Activated CD4-positive, alpha-beta T cell treated with anti-CD3 and anti-CD28 coated beads, Interleukin-10, Interleukin-2, amounts not matched to agents 100 ng/mL and 50 ng/mL, durations not matched to agents 16 hours and 8 hours (primary cell): ENCODE data around the gene PRAMEF12.
"Not testable (repeated sequence)": the region's sequence is repeated elsewhere in the genome, so short reads cannot be mapped to it uniquely, and the experiment has no call there.

ENCODE experiments used
- DNase-seq: peaks from one replicate; pipeline ENCODE4 v3.0.0-alpha.2; 2020

The PRAMEF12 gene

DNA sequence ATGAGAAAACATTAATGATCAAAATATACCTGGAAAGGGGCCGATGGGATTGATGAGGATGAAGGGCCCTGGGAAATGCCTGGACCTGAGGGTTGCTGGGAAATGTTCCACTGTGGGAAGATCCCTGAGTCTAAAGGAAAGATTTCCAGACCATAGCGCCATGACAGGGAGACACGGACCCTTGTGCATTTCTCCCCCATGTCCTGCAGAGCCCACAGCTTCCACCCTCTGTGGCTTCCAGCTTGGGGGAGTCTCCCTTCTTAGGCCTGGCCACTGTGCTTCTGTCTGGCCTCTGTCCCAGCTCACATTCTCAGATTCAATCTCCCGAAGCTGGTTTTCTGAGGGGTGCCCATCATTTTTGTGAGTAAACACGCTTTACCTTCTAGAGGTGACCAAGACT lies 1.0 kb upstream of the PRAMEF12 start:
- no peak for DNase-seq

DNA sequence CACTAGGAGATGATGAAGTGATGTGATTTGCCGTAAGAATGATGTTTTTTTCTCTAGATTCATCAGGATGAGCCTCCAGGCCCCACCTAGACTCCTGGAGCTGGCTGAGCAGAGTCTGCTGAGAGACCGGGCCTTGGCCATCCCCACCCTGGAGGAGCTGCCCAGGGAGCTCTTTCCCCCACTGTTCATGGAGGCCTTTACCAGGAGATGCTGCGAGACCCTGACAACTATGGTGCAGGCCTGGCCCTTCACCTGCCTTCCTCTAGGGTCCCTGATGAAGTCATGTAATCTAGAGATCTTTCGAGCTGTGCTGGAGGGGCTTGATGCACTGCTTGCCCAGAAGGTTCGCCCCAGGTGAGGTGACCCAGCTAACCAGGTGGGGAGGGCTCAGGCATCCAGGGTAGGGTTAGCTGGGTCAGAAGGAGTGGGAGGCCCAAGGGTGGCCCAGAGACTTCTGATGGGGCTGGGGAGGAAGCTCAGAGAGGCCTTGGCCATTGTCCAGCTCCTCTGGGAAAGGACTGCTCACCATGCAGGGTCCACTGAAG lies 1.3 kb downstream of the PRAMEF12 start:
- DNase-seq = no peak

DNA sequence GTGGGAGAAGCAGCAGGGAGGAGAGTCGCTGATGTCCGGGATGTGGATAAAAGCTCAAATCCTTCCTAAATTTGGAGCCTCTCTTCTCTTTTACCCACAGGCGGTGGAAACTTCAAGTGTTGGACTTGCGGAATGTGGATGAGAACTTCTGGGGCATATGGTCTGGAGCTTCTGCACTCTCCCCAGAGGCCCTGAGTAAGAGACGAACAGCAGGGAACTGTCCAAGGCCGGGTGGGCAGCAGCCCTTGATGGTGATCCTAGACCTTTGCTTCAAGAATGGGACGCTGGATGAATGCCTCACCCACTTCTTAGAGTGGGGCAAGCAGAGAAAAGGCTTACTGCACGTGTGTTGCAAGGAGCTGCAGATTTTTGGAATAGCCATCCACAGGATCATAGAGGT lies 1.9 kb downstream of the PRAMEF12 start:
- DNase-seq = no peak

DNA sequence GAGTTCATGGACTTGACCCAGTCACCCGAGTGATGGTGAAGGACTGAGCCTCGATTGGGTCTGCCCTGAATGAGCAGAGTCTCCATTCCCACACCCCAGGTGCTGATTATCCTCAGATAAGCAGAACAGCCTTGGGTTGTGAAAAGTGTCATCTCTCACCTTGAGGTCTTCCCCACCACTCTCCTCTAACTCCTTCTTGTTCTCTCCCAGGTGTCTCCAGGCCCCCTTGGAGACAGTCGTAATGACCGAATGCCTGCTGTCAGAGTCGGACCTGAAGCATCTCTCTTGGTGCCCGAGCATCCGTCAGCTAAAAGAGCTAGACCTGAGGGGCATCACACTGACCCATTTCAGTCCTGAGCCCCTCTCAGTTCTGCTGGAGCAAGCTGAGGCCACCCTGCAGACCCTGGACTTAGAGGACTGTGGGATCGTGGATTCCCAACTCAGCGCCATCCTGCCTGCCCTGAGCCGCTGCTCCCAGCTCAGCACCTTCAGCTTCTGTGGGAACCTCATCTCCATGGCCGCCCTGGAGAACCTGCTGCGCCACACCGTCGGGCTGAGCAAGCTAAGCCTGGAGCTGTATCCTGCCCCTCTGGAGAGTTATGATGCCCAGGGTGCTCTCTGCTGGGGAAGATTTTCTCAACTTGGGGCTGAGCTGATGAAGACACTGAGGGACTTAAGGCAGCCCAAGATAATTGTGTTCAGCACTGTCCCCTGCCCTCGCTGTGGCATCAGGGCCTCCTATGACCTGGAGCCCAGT lies 3.4 kb downstream of the PRAMEF12 start:
- DNase-seq = no peak

DNA sequence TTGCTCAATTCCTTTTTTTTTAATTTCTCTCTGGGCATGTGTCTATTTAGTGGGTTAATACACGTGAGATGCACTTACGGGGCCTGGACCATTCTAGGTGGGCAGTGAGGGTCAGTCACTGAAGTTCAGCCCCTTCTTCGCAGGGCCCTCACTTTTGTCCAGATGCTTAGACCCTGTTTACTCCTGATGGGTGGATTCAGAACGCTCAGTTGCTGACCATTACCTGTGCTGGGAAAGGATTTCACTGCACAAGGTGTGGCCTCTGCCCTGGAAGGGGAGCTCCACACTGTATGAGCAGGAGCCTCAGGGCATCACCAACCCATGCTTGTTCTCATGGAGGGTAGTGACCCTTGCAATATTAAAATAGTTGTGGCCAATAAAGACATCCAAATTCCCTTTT lies 4.5 kb downstream of the PRAMEF12 start:
- no peak for DNase-seq

DNA sequence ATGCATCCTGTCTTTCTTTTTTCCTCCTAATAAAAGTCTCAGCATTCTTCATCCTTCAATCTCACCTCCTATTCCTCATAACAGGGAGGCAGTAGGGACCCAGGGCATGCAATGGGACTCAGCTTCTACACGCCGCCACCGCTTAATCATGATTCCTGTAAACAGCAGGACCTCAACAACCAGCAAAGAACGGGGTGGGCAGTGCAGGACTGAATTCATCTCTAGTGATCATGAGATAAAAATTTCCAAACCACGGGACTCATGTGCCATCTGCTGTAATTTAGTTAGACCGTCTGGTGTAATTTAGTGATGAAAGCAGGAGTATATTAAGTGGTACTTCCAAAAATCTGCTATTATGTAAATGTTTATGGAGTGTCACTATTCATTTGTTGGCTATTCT lies 5.4 kb downstream of the PRAMEF12 start:
- no peak for DNase-seq

DNA sequence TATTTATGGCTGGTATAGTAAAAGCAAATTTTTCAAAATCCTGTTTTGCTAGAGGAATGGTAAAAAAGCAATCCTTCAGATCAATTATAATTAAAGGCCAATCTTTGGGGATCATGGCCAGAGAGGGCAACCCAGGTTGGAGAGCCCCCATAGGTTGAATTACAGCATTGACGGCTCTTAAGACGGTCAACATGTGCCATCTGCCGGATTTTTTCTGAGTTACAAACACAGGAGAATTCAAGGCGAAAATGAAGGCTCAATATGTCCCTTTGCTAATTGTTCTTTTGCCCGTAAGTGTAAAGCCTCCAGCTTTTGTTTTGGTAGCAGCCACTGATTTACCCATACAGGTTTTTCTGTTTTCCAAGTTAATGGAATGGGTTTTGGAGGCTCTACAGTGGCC lies 8.0 kb downstream of the PRAMEF12 start:
- not testable (repeated sequence) for DNase-seq

DNA sequence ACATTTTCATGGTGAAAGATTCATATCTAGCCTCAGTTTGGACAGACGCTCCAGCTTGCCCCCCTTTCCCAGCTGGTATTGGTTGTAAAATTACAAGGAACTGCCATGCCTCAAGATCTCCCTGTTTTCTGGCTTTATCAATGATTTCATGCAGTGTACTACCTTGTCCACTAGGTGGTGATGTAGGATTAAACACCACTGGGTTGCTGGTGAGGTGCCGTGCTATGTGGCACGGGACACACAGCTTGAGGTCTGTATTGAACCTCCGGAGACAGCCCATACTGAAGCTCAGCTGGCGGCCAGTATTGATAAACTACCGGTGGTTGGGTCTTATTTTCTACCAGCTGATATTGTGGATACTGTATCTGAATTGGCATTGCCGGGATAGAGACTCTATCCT lies 10.2 kb downstream of the PRAMEF12 start:
- peak; percentile 37 for DNase-seq

DNA sequence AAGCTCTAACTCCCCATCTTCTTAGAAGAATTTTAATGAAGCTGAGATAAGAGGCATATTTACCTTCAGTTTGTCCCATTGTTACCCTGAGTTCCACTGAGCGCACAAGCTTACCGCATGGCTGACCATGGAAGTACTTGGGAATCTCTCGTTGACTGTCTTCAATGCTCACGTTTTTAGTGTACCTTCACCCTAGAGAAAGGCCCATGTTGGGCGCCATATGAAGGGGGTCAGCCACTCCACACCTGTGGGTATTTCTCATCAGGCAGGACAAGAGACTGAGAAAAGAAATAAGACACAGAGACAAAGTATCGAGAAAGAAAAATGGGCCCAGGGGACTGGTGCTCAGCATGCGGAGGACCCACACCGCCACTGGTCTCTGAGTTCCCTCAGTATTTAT lies 11.2 kb downstream of the PRAMEF12 start:
- DNase-seq = not testable (repeated sequence)

DNA sequence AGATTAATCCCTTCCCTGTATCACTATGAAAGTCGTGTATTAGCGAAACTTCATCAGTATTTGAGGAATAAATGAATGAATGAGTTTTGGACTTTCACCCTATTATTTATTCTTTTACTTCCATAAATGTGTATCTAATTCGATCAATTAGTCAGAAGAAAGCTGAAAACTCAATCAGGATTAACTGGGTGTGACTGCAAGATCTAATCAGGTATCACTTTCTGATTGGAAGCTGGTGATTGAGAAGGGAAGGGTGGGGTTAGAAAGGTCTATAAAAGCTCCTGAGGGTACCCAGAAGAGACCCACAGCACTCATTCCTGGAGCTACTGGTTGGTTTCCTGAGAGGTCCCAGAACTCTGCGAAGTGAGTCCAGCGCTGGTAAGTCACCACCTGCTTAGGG lies 17.6 kb downstream of the PRAMEF12 start, which contains the start of gene PRAMEF1:
Gene PRAMEF1 (plus strand): TSS at position 301 of the 400 bp plus-strand sequence. CDS start 1,831 bp downstream, outside the sequence.
- not testable (repeated sequence) for DNase-seq

DNA sequence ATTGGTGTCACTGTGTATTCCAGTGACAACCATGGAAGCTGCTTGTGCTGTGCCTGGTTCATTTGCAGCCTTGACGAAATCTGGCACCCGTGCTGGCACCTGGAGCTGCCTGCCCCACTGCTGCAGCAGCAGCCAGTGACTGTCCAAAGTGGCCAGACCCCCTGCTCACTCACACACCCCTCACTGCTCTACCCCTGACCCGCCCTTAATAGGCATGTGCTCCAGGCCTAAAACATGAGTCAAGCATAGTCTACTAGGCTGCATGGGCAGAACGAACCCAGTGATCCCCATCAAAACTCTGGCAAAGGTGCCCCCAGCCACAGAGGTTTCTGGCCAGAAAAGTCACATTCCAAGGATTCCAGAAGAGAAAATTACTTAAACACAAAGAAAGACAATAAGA lies 25.4 kb downstream of the PRAMEF12 start:
- no peak for DNase-seq

DNA sequence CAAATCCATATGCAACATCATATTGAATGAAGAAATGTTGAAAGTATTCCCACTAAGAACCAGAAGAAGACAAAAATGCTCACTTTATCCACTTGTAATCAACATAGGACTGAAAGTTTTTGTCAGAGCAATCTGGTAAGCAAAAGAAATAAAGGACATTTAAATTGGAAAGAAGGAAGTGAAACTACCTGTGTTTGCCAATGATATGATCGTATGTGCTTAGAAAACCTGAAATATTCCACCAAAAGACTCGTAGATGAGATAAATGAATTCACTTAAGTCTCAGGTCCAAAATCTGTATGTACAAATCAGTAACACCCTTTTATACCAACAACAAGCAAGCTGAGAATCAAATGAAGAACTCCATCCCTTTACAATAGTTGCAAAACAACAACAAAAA lies 26.2 kb downstream of the PRAMEF12 start:
- no peak for DNase-seq

DNA sequence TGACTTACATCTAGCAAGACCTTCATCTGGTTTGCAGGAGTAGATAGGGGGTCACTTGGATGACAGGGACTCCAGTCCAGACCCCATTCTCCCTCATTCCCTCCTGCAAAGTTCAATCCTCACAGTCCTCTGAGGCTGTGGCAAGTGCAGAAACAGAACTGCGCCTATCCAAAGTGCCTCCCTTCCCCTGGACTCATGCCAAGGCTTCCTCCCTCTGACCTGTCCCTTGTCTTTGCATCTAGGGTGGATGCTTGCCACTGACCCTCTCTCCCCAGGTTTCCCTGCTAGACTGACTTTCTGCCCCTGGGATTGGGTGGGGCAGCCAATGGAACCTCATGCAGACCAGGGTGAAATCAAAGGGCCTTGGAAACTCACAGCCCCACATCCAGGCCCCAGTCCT lies 36.4 kb downstream of the PRAMEF12 start:
- no peak for DNase-seq

DNA sequence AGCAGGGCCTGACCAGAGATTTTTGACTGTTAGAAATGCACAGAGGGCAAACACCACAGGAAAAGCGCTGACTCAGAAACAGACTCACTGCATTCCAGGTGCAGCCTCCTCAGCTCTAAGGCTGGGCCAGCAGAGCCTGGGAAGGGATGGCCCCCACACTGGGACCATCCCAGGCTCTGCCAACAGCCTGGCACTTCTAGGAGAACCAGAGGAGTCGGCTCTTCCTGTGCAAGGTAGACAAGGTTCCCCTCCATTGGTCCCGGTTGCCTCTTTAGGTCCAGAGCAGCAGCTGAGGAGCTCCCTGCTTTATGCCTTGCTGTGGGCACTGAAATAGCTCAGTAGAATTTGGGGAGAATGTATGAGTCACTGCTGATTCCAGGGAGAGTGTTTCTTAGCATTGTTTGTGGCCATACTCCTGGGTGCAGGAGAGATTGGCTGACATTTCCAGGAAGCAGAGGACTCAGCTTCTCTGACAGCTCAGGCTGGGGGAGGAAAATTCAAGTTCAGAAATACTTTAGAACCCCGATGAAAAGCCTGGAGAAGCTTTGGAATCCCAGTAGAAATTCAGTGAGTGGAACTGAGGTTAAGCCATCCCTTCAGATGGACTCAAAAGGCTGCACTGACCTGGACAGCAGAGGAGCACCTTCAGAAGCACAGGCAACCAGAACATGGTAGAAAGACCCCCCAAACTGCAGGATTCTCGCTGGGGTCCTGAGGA lies 37.3 kb downstream of the PRAMEF12 start:
- DNase-seq = no peak

DNA sequence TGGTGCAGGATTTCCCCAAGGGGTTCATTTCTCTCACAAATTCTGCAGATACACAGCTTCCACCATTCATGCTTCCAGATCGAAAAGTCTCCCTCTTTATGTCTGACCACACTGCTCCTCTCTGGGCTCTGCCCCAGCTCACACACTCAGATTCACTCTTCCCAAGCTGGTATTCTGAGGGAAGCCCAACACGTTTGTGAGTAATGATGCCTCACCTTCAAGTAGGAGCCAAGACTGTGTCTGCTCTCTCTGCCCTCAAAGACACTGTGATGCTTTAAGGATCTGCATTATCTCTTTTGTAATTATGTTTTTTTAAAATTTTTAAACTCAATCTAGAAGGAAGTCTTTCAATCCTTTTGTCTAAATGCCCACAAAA lies 37.9 kb downstream of the PRAMEF12 start:
- no peak for DNase-seq

DNA sequence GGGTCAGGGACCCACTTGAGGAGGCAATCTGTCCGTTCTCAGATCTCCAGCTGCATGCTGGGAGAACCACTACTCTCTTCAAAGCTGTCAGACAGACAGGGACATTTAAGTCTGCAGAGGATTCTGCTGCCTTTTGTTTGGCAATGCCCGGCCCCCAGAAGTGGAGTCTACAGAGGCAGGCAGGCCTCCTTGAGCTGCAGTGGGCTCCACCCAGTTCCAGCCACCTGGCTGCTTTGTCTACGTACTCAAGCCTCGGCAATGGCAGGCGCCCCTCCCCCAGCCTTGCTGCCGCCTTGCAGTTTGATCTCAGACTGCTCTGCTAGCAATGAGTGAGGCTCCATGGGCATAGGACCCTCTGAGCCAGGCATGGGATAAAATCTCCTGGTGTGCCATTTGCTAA lies 45.5 kb downstream of the PRAMEF12 start:
- DNase-seq = not testable (repeated sequence)
